ENCODE measurements around the gene MVB12B.
"Not testable (repeated sequence)": the region's sequence is repeated elsewhere in the genome, so short reads cannot be mapped to it uniquely, and the experiment has no call there.

The MVB12B gene

GRCh38 chr9:126474206-126474765 lies 147.7 kb downstream of the MVB12B start:
- peak; percentile 49 for DNase-seq (ENCODE audit: low read depth)

GRCh38 chr9:126474786-126475485 lies 148.3 kb downstream of the MVB12B start:
- peak; percentile 66 for DNase-seq (ENCODE audit: low read depth)

- no peak for DNase-seq (ENCODE audit: low read depth)
Measured at GRCh38 chr9:126475933-126476555, 149.4 kb downstream of the MVB12B start.

GRCh38 chr9:126477432-126477831 lies 150.8 kb downstream of the MVB12B start:
- not testable (repeated sequence) for DNase-seq (ENCODE audit: low read depth)

- DNase-seq (ENCODE audit: low read depth), result no peak
Measured at GRCh38 chr9:126478216-126478981, 151.8 kb downstream of the MVB12B start.

GRCh38 chr9:126479515-126479914 lies 152.9 kb downstream of the MVB12B start:
- no peak for DNase-seq (ENCODE audit: low read depth)

GRCh38 chr9:126480813-126481212 lies 154.2 kb downstream of the MVB12B start:
- no peak for DNase-seq (ENCODE audit: low read depth)

GRCh38 chr9:126481862-126482261 lies 155.2 kb downstream of the MVB12B start:
- DNase-seq (ENCODE audit: low read depth), result no peak

- DNase-seq (ENCODE audit: low read depth), result no peak
Measured at GRCh38 chr9:126482361-126483044, 155.9 kb downstream of the MVB12B start.

- no peak for DNase-seq (ENCODE audit: low read depth)
Measured at GRCh38 chr9:126483468-126484073, 156.9 kb downstream of the MVB12B start.

- no peak for DNase-seq (ENCODE audit: low read depth)
Measured at GRCh38 chr9:126485662-126486061, 159.0 kb downstream of the MVB12B start.

GRCh38 chr9:126486276-126486675 lies 159.6 kb downstream of the MVB12B start:
- no peak for DNase-seq (ENCODE audit: low read depth)

GRCh38 chr9:126487856-126488255 lies 161.2 kb downstream of the MVB12B start:
- no peak for DNase-seq (ENCODE audit: low read depth)

- DNase-seq (ENCODE audit: low read depth), result no peak
Measured at GRCh38 chr9:126488310-126488709, 161.7 kb downstream of the MVB12B start.

GRCh38 chr9:126488881-126489404 lies 162.3 kb downstream of the MVB12B start:
- DNase-seq (ENCODE audit: low read depth), result no peak

- no peak for DNase-seq (ENCODE audit: low read depth)
Measured at GRCh38 chr9:126489581-126490213, 163.1 kb downstream of the MVB12B start.

- no peak for DNase-seq (ENCODE audit: low read depth)
Measured at GRCh38 chr9:126490214-126490631, 163.6 kb downstream of the MVB12B start.

GRCh38 chr9:126490871-126491567 lies 164.4 kb downstream of the MVB12B start:
- DNase-seq (ENCODE audit: low read depth), result no peak

- DNase-seq (ENCODE audit: low read depth), result no peak
Measured at GRCh38 chr9:126491568-126491879, 164.9 kb downstream of the MVB12B start.

- DNase-seq (ENCODE audit: low read depth), result no peak
Measured at GRCh38 chr9:126491949-126492348, 165.3 kb downstream of the MVB12B start.
